ENCODE measurements around the gene ARHGAP1. TPM values are rescaled to one million over a fixed set of nuclear protein-coding genes. Genes with fewer than 3 reads are reported as not detected.

The ARHGAP1 gene
- total and polyA plus RNA-seq, 9 of the 15 experiments (the other 6 are each of a cell fraction or from before 2014, with no cell fraction given): 3.6 to 30.4 (median 8.2) TPM

DNA sequence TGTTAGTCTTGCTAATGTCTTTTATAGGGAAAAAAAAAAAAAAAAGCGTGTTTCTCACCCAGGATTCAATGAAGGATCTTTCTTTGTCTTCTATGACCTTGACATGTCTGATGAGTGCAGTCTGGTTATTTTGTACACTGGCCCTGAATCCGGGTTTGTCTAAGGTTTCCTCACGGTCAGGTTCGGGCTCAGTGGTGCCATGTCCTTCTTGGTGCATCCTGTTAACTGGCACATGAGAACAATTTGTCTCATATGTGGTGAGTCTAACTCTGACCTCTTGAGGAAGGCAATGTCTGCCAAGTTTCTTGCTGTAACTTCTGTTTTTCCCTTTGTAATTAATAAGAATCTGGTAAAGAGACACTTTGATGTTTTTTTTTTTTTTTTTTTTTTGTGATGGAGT, 31.1 kb upstream of the ARHGAP1 start (continued):
- TF ChIP-seq, protein P1, sequence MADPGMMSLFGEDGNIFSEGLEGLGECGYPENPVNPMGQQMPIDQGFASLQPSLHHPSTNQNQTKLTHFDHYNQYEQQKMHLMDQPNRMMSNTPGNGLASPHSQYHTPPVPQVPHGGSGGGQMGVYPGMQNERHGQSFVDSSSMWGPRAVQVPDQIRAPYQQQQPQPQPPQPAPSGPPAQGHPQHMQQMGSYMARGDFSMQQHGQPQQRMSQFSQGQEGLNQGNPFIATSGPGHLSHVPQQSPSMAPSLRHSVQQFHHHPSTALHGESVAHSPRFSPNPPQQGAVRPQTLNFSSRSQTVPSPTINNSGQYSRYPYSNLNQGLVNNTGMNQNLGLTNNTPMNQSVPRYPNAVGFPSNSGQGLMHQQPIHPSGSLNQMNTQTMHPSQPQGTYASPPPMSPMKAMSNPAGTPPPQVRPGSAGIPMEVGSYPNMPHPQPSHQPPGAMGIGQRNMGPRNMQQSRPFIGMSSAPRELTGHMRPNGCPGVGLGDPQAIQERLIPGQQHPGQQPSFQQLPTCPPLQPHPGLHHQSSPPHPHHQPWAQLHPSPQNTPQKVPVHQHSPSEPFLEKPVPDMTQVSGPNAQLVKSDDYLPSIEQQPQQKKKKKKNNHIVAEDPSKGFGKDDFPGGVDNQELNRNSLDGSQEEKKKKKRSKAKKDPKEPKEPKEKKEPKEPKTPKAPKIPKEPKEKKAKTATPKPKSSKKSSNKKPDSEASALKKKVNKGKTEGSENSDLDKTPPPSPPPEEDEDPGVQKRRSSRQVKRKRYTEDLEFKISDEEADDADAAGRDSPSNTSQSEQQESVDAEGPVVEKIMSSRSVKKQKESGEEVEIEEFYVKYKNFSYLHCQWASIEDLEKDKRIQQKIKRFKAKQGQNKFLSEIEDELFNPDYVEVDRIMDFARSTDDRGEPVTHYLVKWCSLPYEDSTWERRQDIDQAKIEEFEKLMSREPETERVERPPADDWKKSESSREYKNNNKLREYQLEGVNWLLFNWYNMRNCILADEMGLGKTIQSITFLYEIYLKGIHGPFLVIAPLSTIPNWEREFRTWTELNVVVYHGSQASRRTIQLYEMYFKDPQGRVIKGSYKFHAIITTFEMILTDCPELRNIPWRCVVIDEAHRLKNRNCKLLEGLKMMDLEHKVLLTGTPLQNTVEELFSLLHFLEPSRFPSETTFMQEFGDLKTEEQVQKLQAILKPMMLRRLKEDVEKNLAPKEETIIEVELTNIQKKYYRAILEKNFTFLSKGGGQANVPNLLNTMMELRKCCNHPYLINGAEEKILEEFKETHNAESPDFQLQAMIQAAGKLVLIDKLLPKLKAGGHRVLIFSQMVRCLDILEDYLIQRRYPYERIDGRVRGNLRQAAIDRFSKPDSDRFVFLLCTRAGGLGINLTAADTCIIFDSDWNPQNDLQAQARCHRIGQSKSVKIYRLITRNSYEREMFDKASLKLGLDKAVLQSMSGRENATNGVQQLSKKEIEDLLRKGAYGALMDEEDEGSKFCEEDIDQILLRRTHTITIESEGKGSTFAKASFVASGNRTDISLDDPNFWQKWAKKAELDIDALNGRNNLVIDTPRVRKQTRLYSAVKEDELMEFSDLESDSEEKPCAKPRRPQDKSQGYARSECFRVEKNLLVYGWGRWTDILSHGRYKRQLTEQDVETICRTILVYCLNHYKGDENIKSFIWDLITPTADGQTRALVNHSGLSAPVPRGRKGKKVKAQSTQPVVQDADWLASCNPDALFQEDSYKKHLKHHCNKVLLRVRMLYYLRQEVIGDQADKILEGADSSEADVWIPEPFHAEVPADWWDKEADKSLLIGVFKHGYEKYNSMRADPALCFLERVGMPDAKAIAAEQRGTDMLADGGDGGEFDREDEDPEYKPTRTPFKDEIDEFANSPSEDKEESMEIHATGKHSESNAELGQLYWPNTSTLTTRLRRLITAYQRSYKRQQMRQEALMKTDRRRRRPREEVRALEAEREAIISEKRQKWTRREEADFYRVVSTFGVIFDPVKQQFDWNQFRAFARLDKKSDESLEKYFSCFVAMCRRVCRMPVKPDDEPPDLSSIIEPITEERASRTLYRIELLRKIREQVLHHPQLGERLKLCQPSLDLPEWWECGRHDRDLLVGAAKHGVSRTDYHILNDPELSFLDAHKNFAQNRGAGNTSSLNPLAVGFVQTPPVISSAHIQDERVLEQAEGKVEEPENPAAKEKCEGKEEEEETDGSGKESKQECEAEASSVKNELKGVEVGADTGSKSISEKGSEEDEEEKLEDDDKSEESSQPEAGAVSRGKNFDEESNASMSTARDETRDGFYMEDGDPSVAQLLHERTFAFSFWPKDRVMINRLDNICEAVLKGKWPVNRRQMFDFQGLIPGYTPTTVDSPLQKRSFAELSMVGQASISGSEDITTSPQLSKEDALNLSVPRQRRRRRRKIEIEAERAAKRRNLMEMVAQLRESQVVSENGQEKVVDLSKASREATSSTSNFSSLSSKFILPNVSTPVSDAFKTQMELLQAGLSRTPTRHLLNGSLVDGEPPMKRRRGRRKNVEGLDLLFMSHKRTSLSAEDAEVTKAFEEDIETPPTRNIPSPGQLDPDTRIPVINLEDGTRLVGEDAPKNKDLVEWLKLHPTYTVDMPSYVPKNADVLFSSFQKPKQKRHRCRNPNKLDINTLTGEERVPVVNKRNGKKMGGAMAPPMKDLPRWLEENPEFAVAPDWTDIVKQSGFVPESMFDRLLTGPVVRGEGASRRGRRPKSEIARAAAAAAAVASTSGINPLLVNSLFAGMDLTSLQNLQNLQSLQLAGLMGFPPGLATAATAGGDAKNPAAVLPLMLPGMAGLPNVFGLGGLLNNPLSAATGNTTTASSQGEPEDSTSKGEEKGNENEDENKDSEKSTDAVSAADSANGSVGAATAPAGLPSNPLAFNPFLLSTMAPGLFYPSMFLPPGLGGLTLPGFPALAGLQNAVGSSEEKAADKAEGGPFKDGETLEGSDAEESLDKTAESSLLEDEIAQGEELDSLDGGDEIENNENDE (IDR thresholded peaks at IDR 0.05; ENCODE audit: low read depth, low read length): no peak
- TF ChIP-seq ZNF143 (CRISPR knock-in tag; IDR thresholded peaks at IDR 0.05): no peak
- TF ChIP-seq SMAD1 (IDR thresholded peaks at IDR 0.05; ENCODE audit: low read depth, low read length, partially characterized antibody): no peak
- TF ChIP-seq ELK1 (CRISPR knock-in tag; IDR thresholded peaks at IDR 0.05): no peak
- no peak for TF ChIP-seq MBD1 (CRISPR knock-in tag; IDR thresholded peaks at IDR 0.05)
